K562 (cell line): ENCODE data around the gene GLIS1. TPM values are rescaled to one million over a fixed set of nuclear protein-coding genes. Genes with fewer than 3 reads are reported as not detected.
A peak's percentile ranks its signal among the peaks of the same experiment; 100 is the strongest.

Source experiments
- ATAC-seq: fragments of 200-7000 bp; cut with Tn5 transposase; 3 replicates; pipeline ENCODE4 v1.9.1; 2020; ENCODE audit warnings: moderate library complexity
- BruUV-seq: library from RNA; stranded (reverse); fragments of 400-500 nt; replicated peaks from 2 replicates; lab custom pipeline; 2021; lab: Mats Ljungman, UMichigan
- CTCF ChIA-PET: fragments of 300-600 bp; formaldehyde crosslinking; extraction: SDS; loops from one replicate; lab custom pipeline; 2021; ENCODE audit warnings: low intra/inter-chr PET ratio; lab: Yijun Ruan, JAX
- POLR2A ChIA-PET: fragments of 300-600, 350-650 bp; sonication (Branson Sonifier 250); formaldehyde crosslinking; extraction: SDS; loops from one replicate; lab custom pipeline; 2021; ENCODE audit warnings: antibody characterized with exemption, inconsistent platforms; lab: Yijun Ruan, JAX
- DNase-seq, 4 experiments: peaks; one replicate each; pipeline versions ENCODE4 v3.0.0 to v3.0.0-alpha.2; 2011 to 2018; ENCODE audit warnings: low spot score in 3 of 4, mixed read lengths in 3 of 4; ENCODE audit errors: extremely low read depth in 1 of 4
- FAIRE-seq: peaks from 2 replicates; lab custom pipeline; 2011; peaks lifted over from hg19 to GRCh38; lab: Jason Lieb, UNC
- H2AFZ ChIP-seq: 2 replicates; pipeline ENCODE4 v1.6.0; 2011; ENCODE audit warnings: low read depth, low read length, control low read depth, inconsistent platforms
- H3K27ac ChIP-seq: fragments of 200-600 bp; 3 replicates; pipeline ENCODE4 v1.8.0; 2011; ENCODE audit warnings: low read depth, mild to moderate bottlenecking, control low read depth, inconsistent platforms, low read length, moderate library complexity, mixed read lengths; ENCODE audit errors: extremely low read depth
- H3K27me3 ChIP-seq, 2 experiments: fragments of 300-600 bp in 1 of 2; 2 replicates in 1 of 2; 3 replicates in 1 of 2; pipeline versions ENCODE4 v1.6.0 to v1.8.0; 2011; ENCODE audit warnings: inconsistent platforms in 2 of 2, low read length in 2 of 2, mild to moderate bottlenecking in 1 of 2, mixed read lengths in 1 of 2, moderate library complexity in 1 of 2; ENCODE audit not compliant: control insufficient read depth in 2 of 2, insufficient read depth in 2 of 2
- H3K36me3 ChIP-seq: fragments of 300-600 bp; 3 replicates; pipeline ENCODE4 v1.8.0; 2011; ENCODE audit warnings: mild to moderate bottlenecking, low read length, inconsistent platforms; ENCODE audit not compliant: control insufficient read depth, insufficient read depth
- H3K4me1 ChIP-seq, 2 experiments: fragments of 200-600 bp in 1 of 2; replicated peaks in 1 of 2; 2 replicates in 1 of 2; 3 replicates in 1 of 2; pipeline versions ENCODE4 v1.5.1 to v1.8.0; 2011; ENCODE audit warnings: inconsistent platforms in 2 of 2, low read length in 2 of 2, mild to moderate bottlenecking in 1 of 2, mixed read lengths in 1 of 2, moderate library complexity in 1 of 2; ENCODE audit not compliant: control insufficient read depth in 2 of 2, insufficient read depth in 2 of 2
- H3K4me2 ChIP-seq: 2 replicates; pipeline ENCODE4 v1.6.1; 2011; ENCODE audit warnings: low read length, control low read depth, inconsistent platforms, mixed read lengths; ENCODE audit not compliant: insufficient read depth
- H3K4me3 ChIP-seq: fragments of 200-600 bp; sonication (generic), shearing (Covaris generic); 2 replicates; pipeline ENCODE4 v1.5.1; 2016; ENCODE audit warnings: control low read depth, inconsistent platforms
- H3K79me2 ChIP-seq: fragments of 200-600 bp; 3 replicates; pipeline ENCODE4 v1.8.0; 2011; ENCODE audit warnings: low read length, inconsistent platforms; ENCODE audit not compliant: control insufficient read depth, insufficient read depth
- H3K9ac ChIP-seq, 2 experiments: 2 replicates each; pipeline versions ENCODE4 v1.6.0 to v1.6.1; 2011; ENCODE audit warnings: low read depth in 2 of 2, low read length in 2 of 2, control low read depth in 1 of 2, inconsistent platforms in 1 of 2, mild to moderate bottlenecking in 1 of 2, mixed read lengths in 1 of 2; ENCODE audit not compliant: insufficient read depth in 1 of 2
- H3K9me1 ChIP-seq: one replicate; pipeline ENCODE4 v1.6.0; 2011; ENCODE audit warnings: inconsistent platforms, mild to moderate bottlenecking, low read length, moderate library complexity; ENCODE audit not compliant: control insufficient read depth, insufficient read depth
- H3K9me3 ChIP-seq: replicated peaks from 2 replicates; pipeline ENCODE4 v1.5.1; 2011; ENCODE audit warnings: low read depth, low read length, inconsistent platforms; ENCODE audit not compliant: control insufficient read depth, insufficient read depth
- H4K20me1 ChIP-seq: replicated peaks from 2 replicates; pipeline ENCODE4 v1.6.1; 2011; ENCODE audit warnings: low read length, inconsistent platforms, mixed read lengths; ENCODE audit not compliant: control insufficient read depth, insufficient read depth
- ADNP ChIP-seq: fragments of 200-800 bp; sonication (Bioruptor generic); IDR thresholded peaks from 2 replicates; pipeline ENCODE4 v1.6.1; 2016; ENCODE audit warnings: missing genetic modification characterization, missing compliant biosample characterization
- CBX3 ChIP-seq, 2 experiments: IDR thresholded peaks; 1 replicate in 1 of 2; 2 replicates in 1 of 2; pipeline ENCODE4 v1.6.1; 2012; ENCODE audit warnings: inconsistent platforms in 2 of 2, low read length in 2 of 2, borderline replicate concordance in 1 of 2, control low read depth in 1 of 2
- CHCHD3 ChIP-seq: fragments of 250-450 bp; sonication (Bioruptor Pico); IDR thresholded peaks from 2 replicates; pipeline ENCODE4 v2.1.2; 2022; ENCODE audit warnings: mild to moderate bottlenecking
- HMG20A ChIP-seq: fragments of 450-650 bp; formaldehyde crosslinking; conservative IDR thresholded peaks from 2 replicates; pipeline ENCODE4 v1.4.0; 2020; ENCODE audit warnings: mild to moderate bottlenecking, mixed read lengths
- IFI16 ChIP-seq: fragments of 250-450 bp; sonication (Bioruptor Pico); IDR thresholded peaks from 2 replicates; pipeline ENCODE4 v2.1.2; 2022; ENCODE audit warnings: mild to moderate bottlenecking, inconsistent platforms
- IRF2 ChIP-seq: sonication (generic); formaldehyde crosslinking; IDR thresholded peaks from 2 replicates; pipeline ENCODE4 v1.8.1; 2022; ENCODE audit warnings: mild to moderate bottlenecking, missing genetic modification reagents
- KHSRP ChIP-seq: fragments of 450-650 bp; IDR thresholded peaks from 2 replicates; pipeline ENCODE4 v1.6.1; 2017
- RAD21 ChIP-seq, 2 experiments: fragments of 250-450 bp in 1 of 2; fragments of 450-650 bp in 1 of 2; sonication (Bioruptor Pico) in 1 of 2; formaldehyde crosslinking in 1 of 2; IDR thresholded peaks in 1 of 2; conservative IDR thresholded peaks in 1 of 2; 2 replicates each; pipeline versions ENCODE4 v1.4.0 to v1.8.0; 2020 to 2022; ENCODE audit warnings: mild to moderate bottlenecking in 2 of 2, moderate library complexity in 1 of 2
- RBM14 ChIP-seq: fragments of 200-400 bp; formaldehyde crosslinking; IDR thresholded peaks from 2 replicates; pipeline ENCODE4 v1.6.1; 2018; ENCODE audit warnings: low read depth, mild to moderate bottlenecking, low read length, moderate library complexity, borderline replicate concordance; ENCODE audit not compliant: insufficient read depth
- RBM39 ChIP-seq: fragments of 200-400 bp; formaldehyde crosslinking; optimal IDR thresholded peaks from 2 replicates; pipeline ENCODE3; 2018; ENCODE audit warnings: low read depth, low read length
- RFX7 ChIP-seq: fragments of 250-450 bp; sonication (Bioruptor Pico); IDR thresholded peaks from 2 replicates; pipeline ENCODE4 v1.5.1; 2021; ENCODE audit warnings: mild to moderate bottlenecking
- RHOXF2B ChIP-seq: fragments of 250-450 bp; sonication (Bioruptor Pico); conservative IDR thresholded peaks from 2 replicates; pipeline ENCODE4 v1.5.1; 2021
- RUNX1 ChIP-seq: sonication (generic); IDR thresholded peaks from 2 replicates; pipeline ENCODE4 v1.6.1; 2016; ENCODE audit warnings: antibody characterized with exemption, low read depth
- SMC3 ChIP-seq: conservative IDR thresholded peaks from 2 replicates; pipeline ENCODE4 v1.6.1; 2011; ENCODE audit warnings: low read depth, low read length, improper control_type of control experiment; ENCODE audit not compliant: insufficient read depth
- SPI1 ChIP-seq: IDR thresholded peaks from 2 replicates; pipeline ENCODE4 v1.6.1; 2011; ENCODE audit warnings: low read depth, low read length, control low read depth, borderline replicate concordance
- STAT5B ChIP-seq: fragments of 250-450 bp; sonication (Bioruptor Pico); IDR thresholded peaks from 2 replicates; pipeline ENCODE4 v1.8.0; 2021; ENCODE audit warnings: mild to moderate bottlenecking, inconsistent platforms
- TEAD4 ChIP-seq, 2 experiments: sonication (generic) in 1 of 2; formaldehyde crosslinking in 1 of 2; IDR thresholded peaks; 2 replicates each; pipeline versions ENCODE4 v1.6.1 to v1.8.0; 2012 to 2022; ENCODE audit warnings: borderline replicate concordance in 1 of 2, inconsistent platforms in 1 of 2, low read length in 1 of 2, mild to moderate bottlenecking in 1 of 2, missing genetic modification reagents in 1 of 2
- ZBTB11 ChIP-seq, 3 experiments: fragments of 200-800 bp in 1 of 3; fragments of 250-450 bp in 1 of 3; fragments of 450-650 bp in 1 of 3; sonication (Bioruptor Pico) in 1 of 3; sonication (Bioruptor generic) in 1 of 3; formaldehyde crosslinking in 1 of 3; IDR thresholded peaks; 2 replicates each; pipeline versions ENCODE4 v1.6.1 to v1.8.0; 2016 to 2022; ENCODE audit warnings: mild to moderate bottlenecking in 2 of 3, missing genetic modification characterization in 2 of 3, missing compliant biosample characterization in 1 of 3, moderate library complexity in 1 of 3
- ZNF316 ChIP-seq: fragments of 450-650 bp; IDR thresholded peaks from 2 replicates; pipeline ENCODE4 v1.6.1; 2016
- WGBS: fragments of 100-300 bp; shearing (Covaris generic); methylation state at CpG from one replicate; pipeline ENCODE4 v1.1.6; 2016; ENCODE audit warnings: low coverage, mixed read lengths; ENCODE audit not compliant: insufficient coverage; ENCODE audit errors: missing lambda C conversion rate; 5-methylcytosine and 5-hydroxymethylcytosine counted together
- in situ Hi-C: fragments of 300-500 bp; cut with MboI; formaldehyde crosslinking; loops from 4 replicates; pipeline ENCODE4 v1.15.0; 2018; ENCODE audit warnings: inconsistent platforms, mixed read lengths
- intact Hi-C: fragments of 100-400 bp; cut with micrococcal nuclease; formaldehyde crosslinking; loops from 2 replicates; pipeline ENCODE4 v1.14.2; 2022
- polyA plus RNA-seq, 8 experiments: library from polyadenylated mRNA; depleted of rRNA in 4 of 8; stranded (reverse) in 5 of 8; unstranded in 3 of 8; fragments of >200 nt; fragmentation: Nextera tagmentation in 2 of 8; fragmentation: Illumina TruSeq in 1 of 8; extraction: Ambion mirVana in 2 of 8; extraction: Trizol in 1 of 8; gene quantifications; 2 replicates each; pipeline versions ENCODE4 v1.2.1 to v1.2.3, GENCODE V29; 2011 to 2014; ENCODE audit warnings: inconsistent platforms in 1 of 8, missing spikeins in 1 of 8
- total RNA-seq, 7 experiments: library from RNA; depleted of rRNA in 6 of 7; stranded (reverse); fragments of >200 nt in 6 of 7; fragmentation: Illumina TruSeq in 2 of 7; extraction: Trizol in 2 of 7; gene quantifications; 2 replicates each; pipeline versions ENCODE4 v1.2.1 to v1.2.3, GENCODE V29; 2011 to 2021; ENCODE audit warnings: low replicate concordance in 1 of 7

GLIS1 gene
- total and polyA plus RNA-seq, 9 of the 15 experiments (the other 6 are each of a cell fraction or from before 2014, with no cell fraction given), result not detected

- under 1% methylated on average over 15 of the region's 15 CpGs for WGBS
- TF ChIP-seq TEAD4 (IDR thresholded peaks at IDR 0.05; ENCODE audit: low read length), result no peak
- TF ChIP-seq TEAD4 (CRISPR knock-in tag; IDR thresholded peaks at IDR 0.05; ENCODE audit: borderline replicate concordance), result no peak
- TF ChIP-seq RBM14, result no peak
- no peak for TF ChIP-seq SPI1
- TF ChIP-seq ADNP, result no peak
- TF ChIP-seq RBM39, result no peak
- peak; percentile 60 for TF ChIP-seq SMC3
- no peak for TF ChIP-seq RHOXF2B (CRISPR knock-in tag)
- no peak for TF ChIP-seq ZBTB11 (CRISPR knock-in tag; IDR thresholded peaks at IDR 0.05)
- TF ChIP-seq CBX3 (IDR thresholded peaks at IDR 0.05; ENCODE audit: borderline replicate concordance in 1 of 2, low read length in 2 of 2), result no peak
- no peak for TF ChIP-seq HMG20A (CRISPR knock-in tag)
- TF ChIP-seq RFX7 (CRISPR knock-in tag), result no peak
- no peak for TF ChIP-seq RUNX1
- no peak for TF ChIP-seq ZNF316
- no peak for TF ChIP-seq IFI16 (CRISPR knock-in tag)
- no peak for TF ChIP-seq STAT5B (CRISPR knock-in tag)
- TF ChIP-seq IRF2 (CRISPR knock-in tag), result no peak
- peak in 1 of 2 experiments; percentile 61; a peak in 2 of 4 replicates for TF ChIP-seq RAD21 (CRISPR knock-in tag; conservative IDR thresholded peaks at IDR 0.05 in 1 of 2, IDR thresholded peaks at IDR 0.05 in 1 of 2)
- no peak for TF ChIP-seq KHSRP
- TF ChIP-seq CHCHD3, result no peak
Measured at GRCh38 chr1:53681977-53682685, 56.8 kb downstream of the GLIS1 start.

More at GRCh38 chr1:53681977-53682685, 56.8 kb downstream of the GLIS1 start:
- FAIRE-seq (peak; percentile 68), ATAC-seq (peak; percentile 75), DNase-seq (peak; percentile 50 to 60 (median 56))
- Histone ChIP-seq H3K9me1 (no peaks in the 10 kb centered on the region), H3K79me2 (no peaks in the 10 kb centered on the region), H3K9me3 (no peaks in the 10 kb centered on the region), H3K4me3 (no peak overlapping the region), H3K27me3 (peaks cover 51 to 93% of the 10 kb centered on the region in 2 experiments), H3K9ac (no peak overlapping the region), H3K27ac (no peak overlapping the region), H4K20me1 (peaks cover 33% of the 10 kb centered on the region), H3K36me3 (no peaks in the 10 kb centered on the region), H3K4me2 (no peak overlapping the region), H2AFZ (no peak overlapping the region), H3K4me1 (peaks cover 0 to 6% of the 10 kb centered on the region in 2 experiments; a peak in 1 of 5 replicates)
- in situ Hi-C loops, result no loop called here
- CTCF ChIA-PET, result interaction anchor here (1.3 kb wide), 1 partner anchor 196 kb away, joined by 3 read pairs; no protein-coding TSS in a partner anchor
- POLR2A ChIA-PET, result interaction anchor here (0.6 to 1.2 kb wide), 3 partner anchors 10 to 47 kb away, joined by 3 to 4 read pairs (median 3); no protein-coding TSS in a partner anchor
- intact Hi-C loops, result loop anchor here (1.0 kb wide), 1 partner anchor 197 kb away; no protein-coding TSS in a partner anchor
- BruUV-seq, result no TSS peak
